GM21381 (cell line): ENCODE results near the gene PCLAF.
A peak's percentile ranks its signal among the peaks of the same experiment; 100 is the strongest.
"Not testable (repeated sequence)": the region's sequence is repeated elsewhere in the genome, so short reads cannot be mapped to it uniquely, and the experiment has no call there.

Experiments
- ATAC-seq: cut with Tn5 transposase; IDR thresholded peaks from one replicate; pipeline ENCODE4 v1.9.1; 2021; ENCODE audit warnings: mild to moderate bottlenecking, moderate library complexity; ENCODE audit not compliant: unreplicated experiment

PCLAF gene, protein sequence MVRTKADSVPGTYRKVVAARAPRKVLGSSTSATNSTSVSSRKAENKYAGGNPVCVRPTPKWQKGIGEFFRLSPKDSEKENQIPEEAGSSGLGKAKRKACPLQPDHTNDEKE

GRCh38 chr15:64381000-64381751 lies at the start of gene PCLAF:
TSS of gene PCLAF (minus strand) at chr15:64381441. CDS start at chr15:64381371, 70 bp downstream.
- peak; percentile 99 for ATAC-seq

GRCh38 chr15:64430000-64430735 lies 48.9 kb upstream of the PCLAF start:
- no peak for ATAC-seq

DNA sequence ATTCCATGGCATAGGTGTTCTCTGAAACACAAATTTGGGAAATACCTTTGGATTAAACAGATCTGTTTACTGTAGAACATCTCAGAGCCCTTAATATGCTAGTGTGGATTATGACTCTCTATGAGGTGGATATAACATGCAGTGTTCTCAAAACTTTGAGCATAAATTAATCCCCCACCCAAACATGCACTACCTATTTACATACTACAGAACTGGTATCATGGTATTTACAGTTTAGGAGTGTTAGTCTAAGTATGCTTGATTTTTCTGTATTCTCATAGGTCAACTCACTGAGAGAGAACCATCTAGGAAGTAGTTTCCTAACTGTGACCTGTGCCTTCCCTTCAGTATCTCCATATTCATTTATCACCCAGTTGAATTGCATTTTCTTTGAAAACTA lies 48.2 kb upstream of the PCLAF start:
- no peak for ATAC-seq

- ATAC-seq, result no peak
Observed at GRCh38 chr15:64426845-64427465, 45.7 kb upstream of the PCLAF start.

DNA sequence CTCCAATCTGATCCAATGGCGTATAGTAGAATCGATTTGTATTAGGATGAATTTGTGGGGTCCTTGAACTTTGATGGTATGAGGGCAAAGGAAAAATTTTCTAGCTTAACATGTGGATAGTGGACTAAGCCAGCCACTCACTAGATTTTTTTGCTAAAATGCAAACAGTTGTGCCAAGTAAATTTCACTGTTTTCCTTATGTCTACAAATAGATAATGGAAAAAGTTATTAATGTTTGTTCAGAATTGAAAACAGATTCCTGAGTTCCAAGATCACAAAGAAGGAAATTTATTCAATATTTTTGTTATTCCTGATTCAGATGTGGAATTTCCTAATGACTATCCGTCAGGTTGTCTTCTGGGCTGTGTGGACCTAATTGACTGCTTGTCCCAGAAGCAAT lies 44.0 kb upstream of the PCLAF start:
- ATAC-seq, result no peak

DNA sequence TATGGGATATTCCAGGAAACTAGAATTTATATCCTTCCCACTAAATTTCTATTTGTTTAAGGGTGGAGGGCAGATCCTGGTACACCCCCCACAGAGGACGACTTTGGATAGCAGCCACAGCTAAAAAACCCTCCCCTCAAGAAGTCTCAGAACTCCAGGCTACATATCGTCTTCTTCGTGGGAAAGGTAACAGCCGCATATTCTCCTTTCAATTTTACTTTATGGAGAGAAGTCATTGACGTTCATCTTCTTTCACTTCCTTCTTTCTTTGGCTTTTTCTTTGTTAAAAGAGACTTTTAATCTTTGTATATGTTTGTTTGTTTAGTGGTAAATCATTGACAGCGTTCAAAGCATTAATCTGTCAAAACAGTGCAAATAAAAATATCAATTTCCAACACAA lies 42.7 kb upstream of the PCLAF start:
- ATAC-seq, result no peak

DNA sequence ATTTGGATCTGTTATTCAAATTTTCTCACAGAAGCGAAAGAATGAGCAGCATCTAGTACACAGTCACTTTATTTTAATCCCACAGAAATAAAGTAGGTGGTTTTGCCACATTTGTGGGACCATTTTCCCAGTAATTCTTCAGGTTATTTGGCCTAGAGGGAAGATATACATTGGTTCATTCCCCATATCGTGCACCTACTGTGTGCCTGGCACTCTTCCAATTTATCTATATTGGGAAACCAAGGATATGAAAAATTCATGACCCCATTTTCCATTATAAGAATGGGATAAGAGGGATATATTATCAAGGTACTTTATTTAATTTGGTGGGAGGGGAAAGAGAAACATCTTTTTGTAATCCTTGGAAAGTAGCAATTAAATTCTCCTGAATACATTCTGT lies 41.5 kb upstream of the PCLAF start:
- ATAC-seq, result no peak

- no peak for ATAC-seq
Observed at GRCh38 chr15:64412216-64412615, 31.0 kb upstream of the PCLAF start.

DNA sequence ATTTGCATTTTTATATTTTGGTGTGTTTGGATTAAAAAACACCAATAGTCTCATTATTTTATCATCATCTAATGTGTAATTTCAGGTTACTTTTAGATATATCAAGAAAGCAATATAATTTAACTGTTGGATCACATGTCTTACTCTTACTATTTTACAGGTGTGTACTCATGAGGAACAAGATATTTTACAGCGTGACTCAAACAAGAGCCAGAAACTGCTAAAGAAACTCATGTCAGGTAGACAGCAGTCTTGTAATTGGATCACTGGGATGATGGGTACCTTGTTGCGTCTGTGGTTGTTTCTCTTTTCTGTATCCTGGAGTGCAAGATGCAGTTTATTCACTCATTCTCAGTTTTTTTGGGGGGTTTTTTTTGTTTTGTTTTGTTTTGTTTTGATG lies 19.3 kb upstream of the PCLAF start:
- ATAC-seq, result no peak

DNA sequence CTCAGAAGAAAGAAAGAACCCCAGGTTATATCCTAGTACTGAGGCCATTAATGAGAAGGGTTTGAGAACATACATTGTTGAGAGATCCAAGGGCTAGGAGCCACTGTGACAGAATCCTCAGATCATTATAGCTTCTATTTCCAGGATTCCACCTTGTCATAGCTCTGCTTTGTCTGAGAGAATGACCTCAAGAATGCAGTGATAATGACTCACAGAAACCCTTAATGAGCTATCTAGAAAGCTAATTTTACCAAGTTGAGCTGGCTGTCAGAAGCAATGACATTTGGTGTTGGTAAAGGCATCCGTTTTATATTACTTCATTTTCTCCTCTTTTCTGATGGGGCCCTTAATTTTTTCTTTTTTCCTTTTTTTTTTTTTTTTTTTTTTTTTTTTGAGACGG lies 17.3 kb upstream of the PCLAF start:
- ATAC-seq, result no peak

GRCh38 chr15:64396789-64397188 lies 15.5 kb upstream of the PCLAF start:
- no peak for ATAC-seq

DNA sequence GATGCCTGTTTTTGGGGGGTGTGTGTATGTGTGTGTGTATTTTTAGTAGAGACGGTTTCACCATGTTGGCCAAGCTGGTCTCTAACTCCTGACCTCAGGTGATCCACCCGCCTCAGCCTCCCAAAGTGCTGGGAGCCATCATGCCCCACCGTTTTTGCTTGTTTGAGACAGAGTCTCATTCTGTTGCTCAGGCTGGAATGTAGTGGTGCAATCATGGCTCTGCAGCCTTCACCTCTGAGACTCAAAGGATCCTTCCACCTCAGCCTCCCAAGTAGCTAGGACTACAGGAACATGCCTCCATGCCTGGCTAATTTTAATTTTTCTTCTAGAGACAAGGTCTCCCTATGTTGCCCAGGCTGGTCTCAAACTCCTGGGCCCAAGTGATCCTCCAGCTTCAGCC lies 11.2 kb upstream of the PCLAF start:
- not testable (repeated sequence) for ATAC-seq

- ATAC-seq, result no peak
Observed at GRCh38 chr15:64389036-64389435, 7.8 kb upstream of the PCLAF start.

GRCh38 chr15:64387562-64388168 lies 6.4 kb upstream of the PCLAF start, which contains the start of gene TRIP4:
TSS of gene TRIP4 (plus strand) at chr15:64387836. CDS start at chr15:64387864, 28 bp downstream.
- peak; percentile 98 for ATAC-seq

DNA sequence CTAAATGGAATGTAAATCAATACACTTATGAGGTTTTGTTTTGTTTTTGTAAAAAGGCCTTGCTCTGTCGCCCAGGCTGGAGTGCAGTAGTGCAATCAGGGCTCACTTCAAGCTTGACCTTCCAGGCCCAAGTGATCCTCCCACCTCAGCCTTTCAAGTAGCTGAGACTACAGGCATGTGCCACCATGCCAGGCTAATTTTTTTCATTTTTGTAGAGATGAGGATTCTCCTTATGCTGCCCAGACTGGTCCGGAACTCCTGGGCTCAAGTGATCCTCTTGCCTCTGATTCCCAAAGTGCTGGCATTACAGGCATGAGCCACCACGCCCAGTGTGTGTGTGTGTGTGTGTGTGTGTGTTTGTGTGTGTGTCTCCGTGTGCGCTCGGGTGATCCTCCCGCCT lies 5.0 kb upstream of the PCLAF start:
- no peak for ATAC-seq

DNA sequence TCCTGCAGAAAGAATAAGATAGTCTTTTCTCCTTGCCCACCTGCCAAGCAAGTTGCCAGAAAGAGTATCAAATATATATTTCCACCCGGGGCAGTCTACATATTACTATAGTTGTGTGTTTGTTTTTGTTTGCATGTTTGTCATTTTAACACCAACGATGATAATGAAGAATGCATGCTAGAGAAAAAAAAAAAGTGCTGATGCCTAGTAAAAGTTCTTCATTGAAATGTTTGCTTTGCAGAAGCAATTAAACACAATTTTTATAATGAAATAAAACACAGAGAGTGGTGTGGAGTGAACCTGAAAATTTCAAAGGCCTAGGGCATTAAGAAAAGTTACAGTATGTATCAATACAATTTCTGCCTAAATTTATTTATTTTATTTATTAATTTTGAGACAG lies 2.5 kb upstream of the PCLAF start:
- no peak for ATAC-seq

DNA sequence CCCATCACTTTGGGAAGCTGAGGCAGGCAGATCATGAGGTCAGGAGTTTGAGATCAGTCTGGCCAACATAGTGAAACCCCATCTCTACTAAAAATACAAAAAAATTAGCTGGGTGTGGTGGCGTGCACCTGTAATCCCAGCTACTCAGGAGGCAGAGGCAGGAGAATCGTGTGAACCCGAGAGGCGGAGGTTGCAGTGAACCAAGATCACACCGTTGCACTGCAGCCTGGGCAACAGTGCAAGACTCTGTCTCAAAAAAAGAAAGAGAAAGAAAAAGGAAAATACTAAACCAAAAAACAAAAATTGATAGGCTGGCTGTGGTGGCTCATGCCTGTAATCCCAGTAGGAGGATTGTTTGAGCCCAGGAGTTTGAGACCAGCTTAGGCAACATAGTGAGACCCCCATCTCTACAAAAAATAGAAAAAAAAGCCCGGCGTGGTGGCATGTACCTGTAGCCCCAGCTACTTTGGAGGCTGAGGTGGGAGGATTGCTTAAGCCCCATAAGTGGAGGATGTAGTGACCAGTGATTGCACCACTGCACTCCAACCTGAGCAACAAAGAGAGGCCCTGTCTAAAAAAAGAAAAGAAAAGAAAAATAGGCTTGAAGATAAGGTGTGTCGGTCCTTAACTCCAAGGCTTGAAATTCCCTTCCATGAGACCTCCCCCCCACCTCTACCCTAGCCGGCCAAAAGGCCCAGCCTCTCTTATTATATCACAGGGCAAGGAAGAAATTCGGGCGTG lies 941 bp downstream of the PCLAF start:
- ATAC-seq, result not testable (repeated sequence)

DNA sequence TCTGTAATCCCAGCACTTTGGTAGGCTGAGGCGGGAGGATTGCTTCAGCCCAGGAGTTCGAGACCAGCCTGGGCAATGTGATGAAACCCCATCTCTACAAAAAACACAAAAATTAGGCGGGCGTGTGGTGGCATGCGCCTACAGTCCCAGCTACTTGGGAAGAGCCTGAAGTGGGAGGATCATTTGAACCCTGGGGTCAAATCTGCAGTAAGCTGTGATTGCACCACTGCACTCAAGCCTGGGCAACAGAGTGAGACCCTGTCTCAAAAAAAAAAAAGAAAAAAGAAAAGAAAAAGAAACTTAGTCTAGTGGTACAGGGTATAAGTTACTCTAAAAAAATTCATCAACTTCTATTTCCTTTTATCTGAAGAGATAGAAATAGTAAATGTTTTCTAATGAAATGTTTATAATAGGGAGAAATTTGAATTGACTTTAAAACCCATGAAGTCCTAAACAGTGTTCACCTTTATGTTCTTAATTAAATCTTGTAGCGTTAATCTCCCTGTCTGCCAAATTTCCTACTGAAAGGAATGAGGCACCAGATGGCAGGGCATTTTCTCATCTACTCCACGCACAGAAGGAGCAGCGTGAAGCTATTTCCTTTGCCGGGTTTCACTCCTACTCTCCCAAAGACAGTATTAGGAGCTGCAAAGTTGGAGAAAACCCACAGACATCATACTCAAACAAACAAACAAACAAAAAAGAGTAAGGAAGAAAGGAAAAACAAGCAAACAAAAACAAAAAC lies 1.9 kb downstream of the PCLAF start:
- ATAC-seq, result no peak

DNA sequence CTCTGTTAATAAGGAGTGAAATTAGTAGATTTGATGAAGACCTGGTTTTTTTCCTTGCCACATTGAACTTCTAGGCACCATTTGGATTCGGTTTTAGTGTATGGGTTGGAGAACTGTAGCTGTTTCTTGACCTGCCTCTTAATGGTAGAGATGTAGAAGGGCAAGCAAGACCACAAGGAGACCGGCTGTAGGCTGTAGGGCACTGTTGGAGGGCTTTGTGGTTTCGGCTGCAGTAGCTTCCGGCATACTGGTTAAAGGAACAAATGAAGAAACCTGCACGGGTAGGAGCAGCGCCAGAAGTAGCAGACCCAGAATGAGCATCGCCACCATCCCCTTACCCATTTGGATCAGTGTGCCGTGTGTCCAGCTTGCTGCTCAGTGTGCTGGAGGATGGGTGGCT lies 7.9 kb downstream of the PCLAF start:
- ATAC-seq, result no peak

GRCh38 chr15:64371383-64371782 lies 9.9 kb downstream of the PCLAF start:
- ATAC-seq, result not testable (repeated sequence)
